Kidney capillary endothelial cell (primary cell): ENCODE results near the gene ZNF343.

Experiments used
- DNase-seq: peaks from one replicate; pipeline ENCODE4 v3.0.0-alpha.2; 2018; ENCODE audit warnings: low spot score

Gene ZNF343

DNA sequence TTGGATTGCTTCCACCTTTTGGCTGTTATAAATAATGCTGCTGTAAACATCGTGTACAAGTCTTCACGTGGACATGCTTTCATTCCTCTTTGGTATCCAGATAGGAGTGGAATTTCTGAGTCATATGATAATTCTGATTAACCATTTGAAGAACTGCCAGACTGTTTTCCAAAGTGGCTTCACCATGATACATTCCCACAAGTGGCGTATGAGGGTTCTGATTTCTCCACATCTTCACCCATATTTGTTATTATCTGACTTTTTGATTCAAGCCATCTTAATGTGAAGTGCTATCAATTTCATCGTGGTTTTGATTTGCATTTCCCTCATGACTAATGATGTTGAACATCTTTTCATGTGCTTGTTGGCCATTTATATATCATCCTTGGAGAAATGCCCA, 35.2 kb downstream of the ZNF343 start:
- DNase-seq, result no peak

DNA sequence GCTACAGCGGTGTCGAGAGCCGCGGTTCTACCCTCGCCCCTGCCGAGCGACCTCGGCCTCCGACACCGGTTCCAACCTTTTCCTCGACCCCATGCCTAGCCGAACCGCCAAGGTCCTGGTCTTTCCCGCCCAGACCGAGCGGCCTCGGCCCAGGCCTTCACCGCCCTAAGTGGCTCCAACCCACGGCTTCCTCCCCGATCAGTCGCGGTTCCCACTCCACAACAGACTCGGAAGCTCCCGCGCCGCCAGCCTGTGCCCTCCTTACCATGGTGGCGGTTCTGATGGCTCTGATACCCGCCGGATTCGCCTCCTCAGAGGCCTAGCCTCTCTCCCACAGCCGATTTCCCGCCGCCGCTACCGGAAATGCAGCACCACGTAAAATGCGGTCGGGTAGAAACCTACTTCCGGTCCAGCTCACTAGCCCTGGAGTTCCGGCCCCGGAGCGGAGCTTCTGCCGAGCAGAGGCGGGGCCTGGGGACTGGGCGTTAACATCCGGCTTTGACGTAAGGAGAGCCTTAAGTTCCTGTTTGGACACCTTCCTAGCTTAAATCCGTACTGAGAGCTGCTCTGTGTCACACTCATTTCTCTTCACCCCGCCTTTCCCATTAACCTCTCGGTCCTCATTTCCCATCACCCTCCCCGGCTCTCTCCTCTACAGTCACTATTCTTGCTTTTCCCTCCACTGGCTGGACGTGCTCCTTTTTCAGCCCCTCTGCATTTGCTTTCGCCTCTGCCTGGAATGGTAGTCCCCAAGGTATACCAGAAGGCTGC, 38.1 kb downstream of the ZNF343 start, which contains the start of gene SNRPB:
Gene SNRPB, minus strand, starts transcription at position 367 of the 771 bp plus-strand sequence. Its CDS starts 99 bp downstream, at position 268.
- DNase-seq, result peak; percentile 97

- peak; percentile 61 for DNase-seq
Measured at GRCh38 chr20:2469991-2470422, 38.7 kb downstream of the ZNF343 start.

DNA sequence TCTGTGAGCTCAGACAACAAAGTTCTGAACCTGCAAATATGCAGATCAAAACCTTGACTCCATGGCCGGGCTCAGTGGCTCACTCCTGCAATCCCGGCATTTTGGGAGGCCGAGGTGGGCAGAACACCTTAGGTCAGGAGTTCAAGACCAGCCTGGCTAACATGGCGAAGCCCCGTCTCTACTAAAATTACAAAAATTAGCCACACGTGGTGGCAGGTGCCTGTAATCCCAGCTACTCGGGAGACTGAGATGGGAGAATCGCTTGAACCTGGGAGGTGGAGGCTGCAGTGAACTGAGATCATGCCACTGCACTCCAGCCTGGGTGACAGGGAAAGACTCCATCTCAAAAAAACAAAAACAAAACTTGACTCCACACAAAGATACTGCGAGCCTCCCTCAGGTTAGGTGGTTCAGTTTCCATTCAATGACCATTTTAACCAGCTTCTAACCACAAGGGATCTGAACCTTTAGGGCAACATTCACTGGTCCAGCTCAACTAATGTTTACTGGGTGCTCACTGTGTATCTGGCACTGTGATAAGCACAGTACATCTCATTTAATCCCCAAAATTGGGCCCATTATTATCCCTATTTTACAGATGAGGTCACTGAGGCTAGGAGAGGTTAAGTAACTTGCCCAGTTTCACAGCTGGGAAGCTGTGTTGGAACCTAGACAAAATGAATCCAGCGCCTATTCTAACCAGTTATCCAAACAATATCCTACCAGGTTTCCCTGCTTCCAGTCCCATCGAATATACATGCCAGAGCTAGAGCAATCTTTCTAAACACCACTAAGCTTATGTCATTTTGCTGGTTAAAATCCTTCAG, 39.9 kb downstream of the ZNF343 start:
- DNase-seq, result no peak

- DNase-seq, result no peak
Measured at GRCh38 chr20:2467412-2467811, 41.3 kb downstream of the ZNF343 start.

DNA sequence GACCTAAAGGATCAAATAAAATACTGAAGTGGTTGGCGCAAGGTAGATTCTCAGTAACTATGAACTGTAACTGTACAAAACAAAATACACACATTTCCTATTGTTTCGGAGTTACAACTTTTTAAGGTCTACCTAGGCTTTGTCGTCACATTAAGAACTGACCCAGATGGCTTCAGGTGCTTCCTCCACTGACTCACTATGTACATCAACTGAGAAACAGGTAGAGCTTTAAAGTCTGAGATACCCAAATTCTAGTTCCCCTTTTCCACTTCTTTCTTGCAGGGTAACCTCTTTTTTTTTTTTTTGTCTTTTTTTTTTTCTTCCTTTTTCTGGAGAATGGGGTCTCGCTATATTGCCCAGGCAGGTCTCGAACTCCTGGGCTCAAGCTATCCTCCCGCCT, 43.6 kb downstream of the ZNF343 start:
- DNase-seq, result no peak

DNA sequence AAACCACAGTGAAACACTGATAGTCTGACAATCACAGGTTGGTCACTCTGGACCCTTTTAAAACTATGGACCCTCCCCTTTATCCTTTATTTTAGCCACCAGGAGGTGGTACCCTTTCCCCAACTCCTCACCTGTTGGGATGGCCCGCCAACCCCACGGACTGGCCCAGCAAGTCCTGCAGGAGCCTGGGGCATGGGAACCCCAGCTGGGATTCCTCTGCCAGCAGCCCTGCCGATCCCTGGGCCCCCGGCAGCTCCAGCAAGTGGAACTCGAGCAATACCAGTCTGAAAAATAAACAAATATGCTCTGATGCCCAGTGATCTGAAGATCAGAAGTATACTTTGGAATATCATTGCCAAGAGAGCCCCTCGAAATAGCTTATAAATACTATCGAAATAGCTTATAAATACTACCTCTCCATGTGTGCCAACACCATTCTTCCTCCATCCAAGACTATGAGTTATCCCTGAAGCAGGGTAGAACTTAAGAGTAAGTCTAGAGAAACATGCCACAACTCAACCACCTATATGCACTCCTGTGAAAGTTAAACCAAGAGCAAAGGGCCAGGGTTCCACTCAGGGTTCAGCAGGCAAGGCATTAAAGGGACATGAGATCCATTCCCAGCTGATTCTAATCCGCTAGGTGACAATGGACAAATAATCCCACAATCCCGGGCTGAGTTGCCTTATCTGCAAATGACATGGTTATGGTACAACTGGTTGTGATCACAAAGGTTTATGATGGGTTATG, 44.9 kb downstream of the ZNF343 start:
- no peak for DNase-seq

DNA sequence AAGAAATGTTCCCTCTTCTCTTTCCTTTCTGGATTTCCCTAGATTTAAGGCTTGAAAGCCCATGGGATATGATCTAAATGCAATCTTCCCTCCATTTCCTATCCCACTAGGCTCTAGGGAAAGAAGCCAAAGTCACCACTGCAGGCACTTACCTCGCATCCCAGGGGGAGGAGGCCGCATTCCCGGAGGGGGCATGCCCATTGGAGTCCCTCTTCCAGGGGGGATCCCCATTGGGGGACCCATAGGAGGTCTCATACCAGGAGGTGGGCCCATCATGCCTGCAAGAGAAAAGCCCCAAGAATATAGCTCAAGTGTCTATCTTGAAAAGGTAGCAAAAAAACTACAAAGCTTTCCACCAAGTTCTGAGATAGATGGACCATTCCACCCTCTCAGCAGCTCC, 46.2 kb downstream of the ZNF343 start:
- DNase-seq, result no peak

GRCh38 chr20:2460752-2461424, 47.8 kb downstream of the ZNF343 start:
- DNase-seq, result no peak

DNA sequence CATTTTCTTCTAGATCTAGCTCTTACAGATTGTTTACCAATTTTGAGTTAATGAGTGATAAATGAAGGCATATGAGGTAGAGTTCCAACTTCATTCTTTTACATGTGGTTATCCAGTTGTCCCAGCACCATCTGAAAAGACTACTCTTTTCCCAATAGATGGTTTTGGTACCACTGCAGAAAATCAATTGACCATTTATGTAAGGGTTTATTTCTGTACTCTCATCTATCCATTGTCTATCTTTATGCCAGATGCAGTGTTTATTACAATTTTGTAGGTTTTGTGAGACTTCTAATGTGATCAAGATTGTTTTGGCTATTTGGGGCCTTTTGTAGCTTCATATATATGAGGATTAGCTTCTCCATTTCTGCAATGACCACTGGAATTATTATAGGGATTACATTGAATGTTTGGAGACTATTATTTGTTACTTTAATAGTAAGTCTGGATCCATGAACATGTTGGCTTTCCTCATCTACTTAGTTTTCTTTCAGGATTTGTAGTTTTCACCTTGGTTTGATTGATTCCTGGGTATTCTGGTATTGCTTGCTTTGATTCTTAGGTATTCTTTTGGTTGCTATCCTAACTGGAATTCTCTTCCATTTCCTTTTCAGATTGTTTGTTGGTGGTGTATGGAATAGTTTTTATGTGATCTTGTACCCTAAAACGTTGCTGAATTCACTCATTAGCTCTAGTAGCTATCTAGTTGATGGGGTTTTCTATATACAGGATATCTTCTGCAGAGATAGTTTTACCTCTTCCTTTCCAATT, 48.5 kb downstream of the ZNF343 start:
- no peak for DNase-seq

DNA sequence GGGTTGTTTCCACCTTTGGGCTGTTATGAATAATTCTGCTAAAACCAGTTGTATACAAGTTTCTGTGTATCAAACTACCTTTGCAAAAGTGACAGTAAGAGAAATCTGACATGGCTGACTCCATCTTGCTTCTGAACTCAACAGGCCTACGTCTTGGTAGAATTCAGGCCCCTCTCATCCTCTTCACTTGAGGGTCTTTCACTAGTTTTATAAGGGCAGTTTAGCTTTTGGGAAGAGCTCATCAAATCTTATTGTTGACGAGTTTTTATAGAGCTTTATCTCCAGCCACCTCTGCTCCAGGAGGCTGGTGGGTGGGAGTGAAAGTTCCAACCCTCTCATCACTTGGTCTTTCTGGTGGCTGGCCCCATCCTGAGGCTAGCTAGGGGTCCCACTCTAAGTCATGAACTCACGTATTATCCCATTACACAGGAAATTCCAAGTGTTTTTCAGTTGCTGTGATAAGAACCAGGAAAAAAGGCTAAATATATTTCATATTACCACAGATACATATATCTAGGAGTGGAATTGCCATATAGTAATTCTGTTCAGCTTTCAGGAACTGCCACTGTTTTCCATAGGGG, 49.7 kb downstream of the ZNF343 start:
- DNase-seq, result no peak

DNA sequence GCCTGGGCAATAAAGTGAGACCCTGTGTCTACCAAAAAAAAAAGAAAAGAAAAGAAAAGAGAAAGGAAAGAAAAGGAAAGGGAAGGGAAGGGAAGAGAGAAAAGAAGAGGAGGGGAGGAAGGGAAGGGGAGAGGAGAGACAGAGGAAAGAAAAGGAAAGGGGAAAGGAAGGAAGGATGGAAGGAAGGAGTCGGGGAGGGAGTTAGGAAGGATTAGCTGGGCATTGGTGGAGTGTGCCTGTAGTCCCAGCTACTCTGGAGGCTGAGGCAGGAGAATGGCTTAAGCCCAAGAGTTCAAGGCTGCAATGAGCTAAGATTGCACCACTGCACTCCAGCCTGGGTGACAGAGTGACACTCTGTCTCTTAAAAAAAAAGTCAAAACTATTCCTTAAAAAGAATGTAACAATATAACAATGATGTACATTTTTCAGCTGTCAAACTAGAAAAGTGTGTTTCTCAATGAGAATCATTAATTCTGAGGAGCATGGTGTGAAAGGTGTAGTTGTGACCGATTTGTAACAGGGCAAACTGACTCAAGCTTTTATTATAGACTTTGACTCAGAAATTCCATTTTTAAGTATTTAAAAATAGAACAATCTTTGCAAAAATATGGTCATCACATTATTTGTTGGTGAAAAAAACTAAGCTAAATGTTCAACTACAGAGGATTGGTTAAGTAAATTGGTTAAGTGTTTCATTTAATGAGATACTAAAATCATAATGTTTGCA, 52.8 kb downstream of the ZNF343 start:
- DNase-seq, result no peak

DNA sequence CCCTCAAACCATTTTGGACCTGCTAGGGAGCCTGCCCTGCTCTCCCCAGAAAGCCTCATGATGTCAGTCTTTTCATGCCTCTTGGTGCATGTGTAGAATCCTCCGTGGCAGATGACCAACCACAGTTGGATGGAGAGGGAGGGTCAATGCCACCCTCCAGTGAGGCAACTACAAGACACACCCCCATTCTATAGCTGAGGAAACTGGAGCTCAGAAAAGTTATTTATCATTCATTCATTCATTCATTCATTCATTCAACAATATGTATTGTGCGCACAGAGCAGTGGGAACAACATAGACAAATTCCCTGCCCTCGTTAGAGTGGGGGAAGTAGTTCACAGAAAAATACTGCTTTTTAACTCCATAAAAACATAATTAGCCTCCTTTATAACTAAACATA, 54.9 kb downstream of the ZNF343 start:
- no peak for DNase-seq

GRCh38 chr20:2451939-2452732, 56.6 kb downstream of the ZNF343 start:
- peak; percentile 75 for DNase-seq

DNA sequence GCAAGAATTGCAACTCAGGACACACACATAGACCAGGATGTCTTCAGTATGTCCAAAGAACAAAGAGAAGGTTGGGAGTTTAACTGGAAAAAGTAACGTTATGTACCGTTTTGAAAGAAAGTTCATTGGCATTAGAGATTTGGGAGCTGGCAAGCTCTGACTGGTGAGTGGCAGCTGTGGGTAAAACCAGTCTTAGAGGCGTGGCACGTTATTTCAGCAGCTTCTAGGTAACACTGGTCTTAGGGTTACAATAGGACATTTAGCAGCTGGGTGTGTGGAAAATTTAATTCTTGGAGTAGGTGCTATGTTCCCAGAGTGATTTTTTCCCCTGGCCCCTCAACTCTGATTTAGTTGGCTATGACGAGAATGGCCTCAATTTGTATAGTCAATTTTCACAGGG, 57.3 kb downstream of the ZNF343 start:
- DNase-seq, result no peak

DNA sequence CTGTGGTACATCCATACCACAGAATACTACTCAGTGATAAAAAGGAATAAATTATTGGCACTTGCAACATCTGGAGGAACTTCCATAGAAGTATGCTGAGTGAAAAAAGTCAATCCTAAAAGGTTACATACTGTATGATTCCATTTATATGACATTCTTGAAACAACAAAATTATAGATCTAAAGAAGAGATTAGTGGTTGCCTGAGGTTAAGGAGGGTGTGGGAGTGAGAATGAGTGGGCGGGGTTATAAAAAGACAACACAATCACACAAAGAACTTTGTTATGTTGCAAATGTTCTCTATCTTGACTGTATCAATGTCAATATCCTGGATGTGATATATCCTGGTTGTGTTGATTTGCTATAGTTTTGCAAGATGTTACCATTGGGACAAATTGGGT, 59.3 kb downstream of the ZNF343 start:
- no peak for DNase-seq

- no peak for DNase-seq
Measured at GRCh38 chr20:2446845-2447244, 61.9 kb downstream of the ZNF343 start.
